Fibroblast of the conjunctiva (primary cell): Measurements from ENCODE around the gene GRK5.
"Not testable (repeated sequence)": the region's sequence is repeated elsewhere in the genome, so short reads cannot be mapped to it uniquely, and the experiment has no call there.

ENCODE experiments used
- DNase-seq: peaks from one replicate; pipeline ENCODE4 v3.0.0-alpha.2; 2010; ENCODE audit warnings: low read depth

GRK5 gene

GRCh38 chr10:119251315-119251708, 43.9 kb downstream of the GRK5 start:
- no peak for DNase-seq

GRCh38 chr10:119252051-119252465, 44.7 kb downstream of the GRK5 start:
- no peak for DNase-seq

- no peak for DNase-seq
Measured at GRCh38 chr10:119252470-119253151, 45.2 kb downstream of the GRK5 start.

GRCh38 chr10:119253433-119254174, 46.2 kb downstream of the GRK5 start:
- peak; percentile 92 for DNase-seq

- DNase-seq, result no peak
Measured at GRCh38 chr10:119254335-119254734, 47.0 kb downstream of the GRK5 start.

- no peak for DNase-seq
Measured at GRCh38 chr10:119256030-119256429, 48.7 kb downstream of the GRK5 start.

- DNase-seq, result no peak
Measured at GRCh38 chr10:119256897-119257296, 49.5 kb downstream of the GRK5 start.

- no peak for DNase-seq
Measured at GRCh38 chr10:119257899-119258419, 50.6 kb downstream of the GRK5 start.

GRCh38 chr10:119259345-119259744, 52.0 kb downstream of the GRK5 start:
- no peak for DNase-seq

GRCh38 chr10:119261016-119261415, 53.6 kb downstream of the GRK5 start:
- DNase-seq, result not testable (repeated sequence)

- no peak for DNase-seq
Measured at GRCh38 chr10:119263951-119264617, 56.7 kb downstream of the GRK5 start.

- no peak for DNase-seq
Measured at GRCh38 chr10:119265691-119266090, 58.3 kb downstream of the GRK5 start.

- no peak for DNase-seq
Measured at GRCh38 chr10:119267384-119267783, 60.0 kb downstream of the GRK5 start.

- no peak for DNase-seq
Measured at GRCh38 chr10:119268428-119268827, 61.1 kb downstream of the GRK5 start.

GRCh38 chr10:119268871-119269506, 61.6 kb downstream of the GRK5 start:
- no peak for DNase-seq

- no peak for DNase-seq
Measured at GRCh38 chr10:119269737-119270136, 62.4 kb downstream of the GRK5 start.

- DNase-seq, result no peak
Measured at GRCh38 chr10:119270762-119271366, 63.5 kb downstream of the GRK5 start.

GRCh38 chr10:119272338-119272734, 65.0 kb downstream of the GRK5 start:
- DNase-seq, result not testable (repeated sequence)

- no peak for DNase-seq
Measured at GRCh38 chr10:119272736-119273135, 65.4 kb downstream of the GRK5 start.

GRCh38 chr10:119273413-119273812, 66.0 kb downstream of the GRK5 start:
- DNase-seq, result no peak

- DNase-seq, result no peak
Measured at GRCh38 chr10:119274519-119275045, 67.2 kb downstream of the GRK5 start.

- no peak for DNase-seq
Measured at GRCh38 chr10:119275085-119275484, 67.7 kb downstream of the GRK5 start.
